Forelimb muscle (tissue), 1 donor: ENCODE data around the gene KIF3B. TPM values are rescaled to one million over a fixed set of nuclear protein-coding genes. Genes with fewer than 3 reads are reported as not detected.
"Not testable (repeated sequence)": the region's sequence is repeated elsewhere in the genome, so short reads cannot be mapped to it uniquely, and the experiment has no call there.

Experiments used
- DNase-seq: peaks from one replicate; pipeline ENCODE4 v3.0.0-alpha.2; 2013; ENCODE audit warnings: low read depth
- polyA plus RNA-seq: library from polyadenylated mRNA; unstranded; fragments of 120-200 nt; gene quantifications from one replicate; pipeline ENCODE4 v1.2.1, GENCODE V29; 2013; ENCODE audit not compliant: insufficient read length

The KIF3B gene
- polyA plus RNA-seq, 1 donor = 10.5 TPM

DNA sequence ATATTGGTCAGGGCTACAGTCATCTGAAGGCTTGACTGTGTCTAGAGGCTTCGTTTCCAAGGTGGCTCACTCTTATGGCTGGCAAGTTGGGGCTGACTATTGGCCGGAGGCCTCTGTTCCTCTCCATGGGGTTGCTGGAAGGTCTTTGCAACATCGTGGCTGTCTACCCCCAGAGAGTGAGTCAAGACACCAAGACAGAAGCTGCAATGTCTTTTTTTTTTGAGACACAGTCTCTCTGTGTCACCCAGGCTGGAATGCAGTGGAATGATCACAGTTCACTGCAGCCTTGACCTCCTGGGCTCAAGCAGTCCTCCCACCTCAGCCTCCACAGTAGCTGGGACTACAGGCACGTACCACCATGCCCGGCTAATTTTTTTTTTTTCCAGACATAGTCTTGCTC, 29.4 kb upstream of the KIF3B start:
- no peak for DNase-seq

DNA sequence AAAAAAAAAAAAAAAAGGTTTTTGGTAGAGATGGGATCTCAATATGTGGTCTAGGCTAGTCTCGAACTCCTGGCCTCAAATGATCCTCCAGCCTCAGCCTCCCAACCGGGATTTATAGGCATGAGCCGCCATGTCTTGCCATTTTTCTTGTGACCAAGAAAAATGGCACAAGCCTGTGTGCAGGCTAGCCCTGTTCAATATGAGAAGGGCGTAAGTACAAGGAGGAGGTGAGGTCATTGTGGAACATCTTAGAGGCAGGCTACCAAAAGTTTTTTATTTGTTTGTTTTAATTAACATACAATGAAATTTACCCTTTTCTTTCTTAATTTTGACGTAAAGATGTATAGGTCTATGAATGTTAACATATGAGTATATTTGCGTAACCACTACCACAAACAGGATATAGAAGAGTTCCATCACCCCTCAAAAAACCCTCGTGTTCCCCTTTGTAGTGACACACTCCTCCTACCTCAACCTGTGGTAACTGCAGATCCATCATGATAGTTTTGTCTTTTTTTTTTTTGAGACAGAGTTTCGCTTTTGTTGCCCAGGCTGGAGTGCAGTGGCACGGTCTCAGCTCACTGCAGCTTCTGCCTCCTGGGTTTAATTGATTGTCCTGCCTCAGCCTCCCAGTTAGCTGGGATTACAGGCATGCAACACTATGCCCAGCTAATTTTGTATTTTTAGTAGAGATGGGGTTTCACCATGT, 28.3 kb upstream of the KIF3B start:
- no peak for DNase-seq

DNA sequence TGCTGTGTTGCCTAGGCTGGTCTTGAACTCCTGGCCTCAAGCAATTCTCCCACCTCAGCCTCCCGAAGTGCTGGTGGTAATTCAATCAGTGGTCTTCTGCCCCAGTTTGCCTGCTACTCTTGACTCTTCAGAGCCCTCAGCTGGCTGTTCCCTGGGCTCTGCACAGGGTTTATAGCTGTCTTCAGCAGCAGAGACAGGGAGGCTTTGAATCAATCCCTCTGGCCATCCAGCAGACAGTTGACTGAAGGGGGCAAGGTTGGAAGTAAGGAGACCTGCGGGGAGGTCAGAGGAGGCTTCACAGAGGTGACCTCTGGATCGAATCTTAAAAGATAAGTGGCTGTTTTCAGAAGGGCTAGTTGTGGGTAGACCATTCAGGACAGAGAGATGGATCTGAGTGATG, 26.0 kb upstream of the KIF3B start:
- DNase-seq = no peak

DNA sequence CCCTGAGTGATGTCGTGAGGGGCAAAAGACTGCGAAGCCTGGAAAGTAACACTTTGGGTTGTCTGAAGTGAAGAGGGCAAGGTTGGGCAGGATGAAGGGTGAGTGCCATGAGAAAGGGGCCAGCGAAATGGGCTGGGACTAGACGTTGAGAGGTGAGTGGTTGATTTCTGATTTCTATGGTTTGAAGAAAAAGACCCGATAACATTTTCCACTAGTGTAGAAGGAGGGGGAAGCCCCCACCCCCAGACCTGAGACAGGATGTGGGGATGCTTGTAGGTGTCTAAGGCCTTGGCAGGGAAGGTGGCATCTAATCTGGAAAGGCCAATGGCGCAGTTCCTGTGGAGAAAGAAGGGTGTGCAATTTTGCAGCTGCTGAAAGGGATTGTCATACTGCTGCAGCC, 25.3 kb upstream of the KIF3B start:
- no peak for DNase-seq

DNA sequence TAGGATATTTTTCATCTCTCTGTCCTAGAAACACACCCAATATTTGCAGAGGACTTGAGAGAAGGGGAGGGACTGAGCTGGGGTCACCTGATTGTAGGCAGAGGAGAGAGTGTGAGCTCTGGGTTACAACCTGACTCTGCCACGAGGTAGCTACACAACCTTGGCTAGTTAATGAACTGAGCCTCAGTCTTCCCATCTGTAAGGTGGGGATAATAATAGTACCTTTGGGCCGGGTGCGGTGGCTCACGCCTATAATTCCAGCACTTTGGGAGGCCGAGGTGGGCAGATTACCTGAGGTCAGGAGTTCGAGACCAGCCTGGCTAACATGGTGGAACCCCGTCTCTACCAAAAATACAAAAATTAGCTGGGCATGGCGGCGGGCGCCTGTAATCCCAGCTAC, 16.5 kb upstream of the KIF3B start:
- DNase-seq = not testable (repeated sequence)

DNA sequence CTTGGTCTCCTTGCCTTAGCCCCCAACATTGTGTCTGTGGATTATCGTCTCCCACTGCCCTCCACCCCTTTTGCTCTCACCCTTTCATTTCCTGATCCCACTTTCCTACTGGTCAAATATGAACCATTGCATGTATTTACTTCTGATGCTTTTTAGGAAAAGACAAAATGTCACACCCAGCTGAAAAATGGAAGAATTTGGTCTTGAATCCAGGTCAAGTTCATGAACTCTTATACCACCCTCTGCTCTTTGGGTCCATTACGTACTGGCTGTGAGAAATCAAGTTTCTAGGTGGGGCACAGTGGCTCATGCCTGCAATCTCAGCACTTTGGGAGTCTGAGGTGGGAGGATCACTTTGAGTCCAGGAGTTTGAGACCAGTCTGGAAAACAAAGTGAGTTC, 15.8 kb upstream of the KIF3B start:
- no peak for DNase-seq

DNA sequence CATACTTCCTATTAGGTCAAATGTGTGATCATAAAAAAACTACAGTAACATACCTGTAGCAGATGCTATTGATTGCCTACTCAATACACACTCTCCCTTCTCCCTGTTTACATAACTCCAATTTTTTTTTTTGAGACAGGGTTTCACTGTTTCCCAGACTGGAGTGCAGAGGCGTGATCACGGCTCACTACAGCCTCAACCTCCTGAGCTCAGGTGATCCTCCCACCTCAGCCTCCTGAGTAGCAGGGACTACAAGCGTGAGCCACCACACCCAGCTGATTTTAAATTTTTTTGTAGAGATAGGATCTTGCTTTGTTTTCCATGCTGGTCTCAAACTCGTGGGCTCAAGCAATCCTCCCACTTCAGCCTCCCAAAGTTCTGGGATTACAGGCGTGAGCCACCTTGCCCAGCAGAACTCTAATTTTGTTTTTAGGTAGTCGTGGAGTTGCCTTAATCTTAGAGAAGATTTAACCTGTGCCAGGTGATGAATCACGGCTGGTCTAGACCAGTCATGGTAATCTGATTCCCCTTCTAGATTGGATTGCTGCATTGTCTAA, 14.0 kb upstream of the KIF3B start:
- no peak for DNase-seq

DNA sequence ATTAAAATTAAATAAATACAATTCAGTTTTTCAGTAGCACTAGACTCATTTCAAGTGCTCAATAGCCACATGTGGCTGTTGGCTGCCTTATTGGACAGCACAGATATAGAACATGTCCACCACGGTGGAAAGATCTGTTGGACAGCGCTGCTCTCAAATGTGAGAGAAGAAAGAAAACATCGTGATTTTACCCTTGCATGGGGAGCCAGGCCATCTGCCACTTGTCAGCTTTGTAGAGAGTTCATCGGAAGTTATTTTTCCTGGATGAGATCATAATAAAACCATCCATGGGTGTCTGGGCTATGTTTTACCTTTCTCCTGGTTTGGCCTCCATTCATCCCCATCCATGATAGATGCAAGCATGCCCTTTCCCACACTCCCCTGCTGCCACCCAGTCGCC, 5.8 kb upstream of the KIF3B start:
- no peak for DNase-seq

DNA sequence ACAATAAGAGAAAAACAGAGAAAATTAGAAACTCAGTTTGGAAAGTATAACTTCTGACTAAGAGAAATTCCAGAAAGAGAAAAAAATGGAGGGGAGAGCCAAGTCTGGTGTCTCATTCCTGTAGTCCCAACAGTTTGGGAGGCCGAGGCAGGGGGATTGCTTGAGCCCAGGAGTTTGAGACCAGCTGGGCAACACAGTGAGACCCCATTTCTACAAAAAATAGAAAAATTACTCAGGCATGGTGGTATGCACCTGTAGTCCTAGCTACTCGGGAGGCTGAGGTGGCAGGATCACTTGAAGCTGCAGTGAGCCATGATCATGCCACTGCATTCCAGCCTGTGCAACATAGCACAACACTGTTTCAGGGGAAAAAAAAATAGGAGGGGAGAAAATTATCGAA, 3.1 kb upstream of the KIF3B start:
- DNase-seq = no peak

DNA sequence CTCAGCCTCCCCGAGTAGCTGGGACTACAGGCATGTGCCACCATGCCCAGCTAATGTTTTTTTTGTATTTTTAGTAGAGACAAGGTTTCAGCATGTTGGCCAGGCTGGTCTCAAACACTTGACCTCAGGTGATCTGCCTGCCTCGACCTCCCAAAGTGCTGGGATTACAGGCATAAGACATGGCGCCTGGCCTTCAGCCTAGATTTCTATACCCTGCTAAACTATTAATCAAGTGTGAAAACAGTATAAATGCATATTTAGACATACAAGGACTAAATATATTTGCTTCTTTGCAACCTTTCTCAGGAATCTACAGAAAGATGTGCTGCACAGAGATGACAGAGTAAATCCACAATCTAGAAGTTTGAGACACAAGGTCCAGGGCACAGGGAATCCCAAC, 2.3 kb upstream of the KIF3B start:
- DNase-seq = not testable (repeated sequence)

DNA sequence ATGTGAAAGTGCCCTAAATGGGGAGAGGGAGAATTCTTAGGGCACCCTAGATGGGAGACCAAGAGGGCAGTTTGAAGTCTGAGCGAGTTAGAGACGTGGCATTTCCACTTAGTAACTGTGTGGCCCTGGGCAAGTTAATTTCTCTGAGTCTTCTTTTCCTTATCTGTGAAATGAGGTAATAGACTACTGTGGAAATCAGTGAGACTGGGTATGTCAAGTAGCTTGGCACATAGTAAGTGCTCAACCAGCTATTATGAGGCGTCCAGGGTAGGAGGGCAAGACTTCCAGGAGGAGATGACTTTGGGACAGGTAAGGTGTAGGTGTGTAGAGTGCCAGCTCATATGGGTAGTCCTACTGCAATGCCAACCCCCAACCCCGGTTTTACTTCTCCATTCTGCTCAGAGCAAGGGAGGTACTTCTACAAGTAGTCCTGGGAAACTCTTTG, 770 bp downstream of the KIF3B start:
- DNase-seq = no peak

DNA sequence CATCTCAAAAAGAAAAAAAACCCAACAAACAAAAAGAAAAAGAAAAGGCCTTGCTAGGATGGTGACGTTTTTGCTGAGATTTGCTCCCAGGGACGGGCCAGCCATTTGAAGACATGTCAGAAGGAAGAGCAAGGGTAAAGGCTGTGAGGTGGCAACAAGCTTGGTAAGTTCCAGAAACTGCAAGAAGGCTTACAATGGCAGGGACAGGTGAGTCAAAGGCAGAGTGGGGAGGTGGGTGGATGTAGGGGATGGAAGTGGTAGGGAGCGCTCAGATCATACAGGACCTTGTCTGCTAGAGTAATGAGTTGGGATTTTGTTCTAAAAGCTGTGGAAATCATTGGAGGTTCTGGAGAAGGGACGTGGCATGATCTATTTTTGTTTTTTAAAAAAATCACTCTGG, 4.3 kb downstream of the KIF3B start:
- no peak for DNase-seq

DNA sequence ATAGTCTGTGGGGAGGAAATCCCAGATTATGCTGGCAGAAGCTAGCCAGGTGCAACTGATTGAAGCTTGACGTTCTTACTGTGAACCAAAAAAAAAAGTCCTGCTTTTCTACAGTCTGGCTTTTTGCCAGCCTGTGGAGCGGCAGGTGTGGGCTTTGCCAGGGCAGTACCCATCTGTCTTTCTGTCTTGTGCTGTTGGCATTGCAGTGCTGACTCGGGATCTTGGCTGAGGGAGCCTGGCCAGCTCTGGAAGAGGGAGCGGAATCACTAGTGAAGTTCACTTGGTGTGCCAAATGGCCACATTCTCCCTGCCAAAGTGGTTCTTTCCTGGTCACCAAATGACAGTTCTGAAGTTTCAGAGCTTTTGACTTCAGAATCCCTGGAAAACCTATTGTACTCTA, 5.0 kb downstream of the KIF3B start:
- no peak for DNase-seq

DNA sequence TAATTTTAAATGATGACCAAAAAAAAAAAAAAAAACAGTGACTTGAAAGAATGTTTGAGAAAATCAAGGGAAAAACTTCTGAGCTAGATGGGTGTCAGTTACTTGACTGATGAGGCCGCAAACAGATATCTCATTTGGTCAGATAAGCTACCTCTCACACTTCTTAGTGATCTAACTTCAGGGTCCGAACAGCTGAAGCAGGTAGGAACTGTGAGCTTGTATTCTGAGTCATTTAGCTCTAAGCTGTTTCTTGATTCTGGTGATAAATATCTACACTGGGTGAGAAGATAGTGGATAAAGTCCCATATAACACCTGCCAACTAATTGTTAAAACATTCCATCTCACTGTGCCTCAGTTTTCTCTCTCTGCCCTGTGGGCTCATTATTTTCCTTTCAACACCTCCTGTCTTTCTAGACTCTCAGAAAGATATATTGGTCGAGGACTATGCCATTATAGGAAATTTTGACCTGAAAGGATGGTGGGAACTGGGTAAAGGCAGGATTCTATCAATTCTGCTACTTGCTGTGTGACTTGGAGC, 7.7 kb downstream of the KIF3B start:
- no peak for DNase-seq

DNA sequence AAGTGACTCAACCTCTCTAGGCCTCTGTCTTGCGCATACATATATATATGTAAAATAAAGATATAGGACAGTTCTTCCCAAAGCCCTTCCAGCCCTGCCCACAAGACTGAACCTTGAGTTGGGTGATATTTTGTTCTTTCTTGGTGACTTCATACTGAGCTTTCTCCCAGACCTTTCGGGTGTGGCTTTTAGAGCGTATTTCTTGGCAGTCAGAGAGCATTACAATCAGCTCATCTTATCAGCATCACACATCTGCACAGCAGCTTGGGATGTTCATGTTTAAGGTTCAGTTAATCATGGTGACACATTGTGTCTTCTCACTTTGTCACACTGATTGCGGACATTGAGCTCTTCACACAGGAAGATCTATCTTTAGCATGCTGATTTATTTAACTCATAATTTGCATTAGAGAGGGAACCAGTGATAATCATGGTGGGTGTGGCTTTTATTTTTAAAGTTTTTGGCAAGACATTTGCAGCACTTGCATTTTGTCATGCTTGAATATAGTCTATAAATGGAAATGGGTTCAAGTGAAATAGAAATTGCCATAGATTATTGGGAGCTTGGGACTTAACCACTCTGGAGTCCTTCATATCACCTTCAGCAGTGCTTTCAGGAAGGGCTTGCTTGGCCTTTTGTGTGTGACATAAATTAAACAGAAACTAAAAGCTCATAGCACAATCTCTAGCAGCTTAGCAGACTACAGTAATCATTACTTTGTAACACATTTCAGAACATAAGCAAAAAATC, 8.3 kb downstream of the KIF3B start:
- DNase-seq = no peak

DNA sequence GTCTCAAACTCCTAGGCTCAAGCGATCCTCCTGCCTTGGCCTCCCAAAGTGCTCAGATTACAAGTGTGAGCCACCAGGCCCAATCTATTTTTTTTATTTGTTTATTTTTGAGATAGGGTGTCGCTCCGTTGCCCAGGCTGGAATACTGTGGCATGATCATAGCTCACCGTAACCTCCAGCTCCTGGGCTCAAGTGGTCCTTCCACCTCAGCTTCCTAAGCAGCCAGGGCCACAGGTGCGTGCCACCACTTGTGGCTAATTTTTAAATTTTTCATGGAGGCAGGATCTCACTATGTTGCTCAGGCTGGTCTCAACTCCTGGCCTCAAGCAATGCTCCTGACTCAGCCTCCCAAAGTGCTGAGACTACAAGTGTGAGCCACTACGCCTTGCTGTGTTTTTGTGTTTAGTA, 9.8 kb downstream of the KIF3B start:
- no peak for DNase-seq

DNA sequence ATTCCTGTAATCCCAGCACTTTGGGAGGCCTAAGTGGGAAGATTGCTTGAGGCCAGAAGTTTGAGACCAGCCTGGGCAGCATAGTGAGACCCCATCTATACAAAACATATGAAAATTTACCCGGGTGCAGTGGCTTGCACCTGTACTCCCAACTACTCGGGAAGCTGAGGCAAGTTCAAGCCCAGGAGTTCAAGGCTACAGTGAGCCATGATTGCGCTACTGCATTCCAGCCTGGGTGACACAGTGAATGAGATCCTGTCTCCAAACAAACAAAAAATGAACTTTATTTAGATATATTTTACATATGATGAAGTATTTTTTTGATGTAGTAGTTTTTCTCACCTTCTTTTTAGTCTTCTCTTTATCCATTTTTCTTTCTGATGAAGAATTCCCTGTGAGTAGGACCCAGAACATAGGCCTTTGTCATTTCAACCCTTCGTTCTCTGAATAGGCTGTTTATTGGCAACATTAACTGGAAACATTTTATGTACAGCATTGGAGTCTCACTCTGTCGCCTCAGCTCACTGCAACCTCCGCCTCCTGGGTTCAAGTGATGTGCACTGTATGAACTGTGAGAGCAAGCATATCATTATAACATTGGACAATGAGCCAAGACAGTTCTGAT, 10.9 kb downstream of the KIF3B start:
- DNase-seq = no peak

DNA sequence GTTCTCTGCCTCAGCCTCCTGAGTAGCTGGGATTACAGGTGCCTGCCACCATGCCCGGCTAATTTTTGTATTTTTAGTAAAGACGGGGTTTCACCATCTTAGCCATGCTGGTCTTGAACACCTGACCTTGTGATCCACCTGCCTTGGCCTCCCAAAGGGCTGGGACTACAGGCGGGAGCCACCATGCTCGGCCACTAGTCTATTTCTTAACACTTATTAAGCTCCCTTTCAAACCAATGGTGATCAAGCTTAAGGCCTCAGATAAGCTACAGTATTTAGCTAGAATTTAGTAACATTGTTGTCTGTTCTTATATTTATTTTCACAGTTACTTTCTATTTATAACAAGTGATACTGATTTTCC, 11.8 kb downstream of the KIF3B start:
- DNase-seq = not testable (repeated sequence)

DNA sequence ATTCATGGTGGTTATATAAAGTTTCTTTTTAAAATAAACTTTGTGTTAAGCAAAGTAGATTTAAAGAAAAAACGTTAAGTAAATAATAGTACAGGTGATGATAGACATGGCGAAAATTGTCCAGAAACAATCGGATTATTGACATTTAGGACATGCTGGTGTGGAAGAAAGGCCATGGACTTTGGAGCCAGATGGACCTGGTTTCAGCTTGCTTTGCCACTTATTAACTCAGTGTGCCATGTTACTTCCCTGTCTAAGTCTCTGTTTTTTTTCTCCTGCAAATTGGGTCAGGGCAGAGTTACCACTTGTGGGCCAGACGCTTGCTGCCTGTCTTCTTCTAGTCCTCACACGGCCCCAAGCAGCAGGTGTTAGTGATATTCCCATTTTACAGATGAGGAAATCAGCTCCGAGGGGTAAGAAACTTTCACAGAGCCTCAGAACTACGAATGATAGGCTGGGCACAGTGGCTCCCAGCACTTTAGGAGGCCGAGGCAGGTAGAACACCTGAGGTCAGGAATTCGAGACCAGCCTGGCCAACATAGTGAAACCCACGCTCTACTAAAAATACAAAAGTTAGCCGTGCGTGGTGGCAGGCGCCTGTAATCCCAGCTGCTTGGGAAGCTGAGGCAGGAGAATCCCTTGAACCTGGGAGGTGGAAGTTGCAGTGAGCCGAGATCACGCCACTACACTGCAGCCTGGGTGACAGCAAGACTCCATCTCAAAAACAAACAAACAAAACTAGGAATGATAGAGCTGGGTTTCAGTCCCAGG, 12.4 kb downstream of the KIF3B start:
- DNase-seq = no peak

DNA sequence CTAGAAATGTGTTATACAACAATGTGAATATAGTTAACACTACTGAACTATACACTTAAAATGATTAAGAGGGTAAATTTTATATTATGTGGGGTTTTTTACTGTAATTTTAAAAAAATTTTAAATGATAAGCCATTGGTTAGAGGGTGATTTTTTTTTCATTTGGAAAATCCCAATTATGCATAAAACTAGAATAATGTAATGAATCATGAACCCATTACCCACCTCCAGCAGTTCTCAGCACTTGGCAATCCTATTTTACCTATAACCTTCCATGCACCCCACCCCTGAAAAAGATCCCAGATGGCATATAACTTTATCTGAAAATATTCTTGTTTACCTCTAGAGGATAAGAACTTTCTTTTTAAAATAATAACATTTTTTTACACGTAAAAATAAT, 13.7 kb downstream of the KIF3B start:
- no peak for DNase-seq

DNA sequence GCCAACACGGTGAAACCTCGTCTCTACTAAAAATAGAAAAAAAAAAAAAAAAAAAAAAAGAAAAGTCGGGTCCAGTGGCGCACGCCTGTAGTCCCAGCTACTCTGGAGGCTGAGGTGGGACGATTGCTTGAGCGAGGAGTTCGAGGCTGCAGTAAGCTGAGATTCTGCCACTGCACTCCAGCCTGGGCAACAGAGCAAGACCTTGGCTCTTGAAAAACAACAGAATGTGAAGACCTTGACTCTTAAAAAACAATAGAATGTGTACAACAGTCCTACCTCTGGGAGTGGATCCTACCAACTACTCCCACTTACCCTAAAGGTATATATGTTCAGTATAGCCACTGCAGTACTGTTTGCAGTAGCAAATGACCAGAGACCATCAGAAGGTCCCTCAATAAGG, 15.1 kb downstream of the KIF3B start:
- DNase-seq = no peak

DNA sequence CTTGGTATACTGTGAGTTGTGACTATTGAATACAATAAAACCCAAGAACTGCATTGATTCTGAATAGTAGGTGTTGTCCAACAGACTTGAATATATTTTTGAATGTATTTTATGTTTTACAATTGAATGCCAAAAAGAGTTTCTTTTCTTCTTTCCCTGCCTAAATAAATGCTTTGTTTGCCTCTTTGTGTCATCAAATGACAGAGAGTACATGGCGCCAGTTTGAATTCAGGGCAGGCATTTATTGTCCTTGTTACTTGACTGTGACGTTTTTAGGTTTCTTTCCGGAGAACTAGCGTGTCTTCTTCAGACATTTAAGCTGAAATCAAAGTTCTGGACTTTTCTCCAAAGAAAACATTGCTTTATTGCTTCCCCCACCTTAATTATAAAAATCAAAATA, 16.6 kb downstream of the KIF3B start:
- no peak for DNase-seq
